Fibroblast of skin of right quadriceps (primary cell): ENCODE measurements around the gene MAP3K14.
A peak's percentile ranks its signal among the peaks of the same experiment; 100 is the strongest.
"Not testable (repeated sequence)": the region's sequence is repeated elsewhere in the genome, so short reads cannot be mapped to it uniquely, and the experiment has no call there.

ENCODE experiments used
- DNase-seq: peaks from one replicate; pipeline ENCODE4 v3.0.0-alpha.2; 2013

Gene MAP3K14

GRCh38 chr17:45253237-45253636, 63.6 kb downstream of the MAP3K14 start:
- DNase-seq = not testable (repeated sequence)

- DNase-seq = no peak
Observed at GRCh38 chr17:45251931-45252330, 64.9 kb downstream of the MAP3K14 start.

DNA sequence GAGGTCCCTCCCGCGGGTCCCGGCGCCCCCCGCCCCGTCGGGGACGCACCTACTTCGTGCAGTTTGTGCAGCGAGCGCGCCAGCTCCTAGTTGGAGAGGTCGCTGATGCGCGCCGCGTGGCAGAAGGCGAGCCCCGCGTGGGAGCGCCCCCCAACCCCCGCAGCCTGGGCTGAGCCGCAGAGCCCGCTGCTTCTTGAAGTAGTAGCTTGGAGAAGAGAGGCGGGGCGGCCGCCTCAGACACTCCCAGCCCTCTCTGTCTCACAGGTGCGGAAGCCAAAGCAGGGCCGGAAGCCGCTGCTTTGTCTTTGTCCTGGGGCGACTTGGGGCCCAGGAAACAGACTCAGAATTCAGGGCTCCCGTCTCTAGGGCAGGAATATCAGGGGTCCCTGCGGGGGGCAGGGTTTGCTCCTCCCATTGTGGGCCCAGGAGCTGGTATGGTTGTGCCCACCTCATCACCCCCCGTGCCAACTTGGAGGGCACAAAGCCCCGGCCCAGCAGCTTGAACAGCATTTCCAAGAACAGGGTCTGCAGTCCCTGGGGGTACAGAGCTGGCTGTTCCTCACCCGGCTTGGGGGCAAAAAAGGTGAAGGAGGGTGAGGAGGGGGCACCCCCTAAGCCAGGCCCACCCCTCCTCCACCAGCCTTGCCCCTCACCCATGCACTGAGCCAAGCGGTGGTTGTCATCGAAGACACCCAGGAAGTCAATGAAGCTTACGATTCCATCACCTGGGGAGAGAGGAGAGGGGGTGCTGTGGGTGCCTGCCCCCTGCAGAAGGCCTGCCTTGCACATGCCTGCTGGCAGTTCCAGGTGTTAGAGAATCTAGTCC, 68.5 kb downstream of the MAP3K14 start:
- DNase-seq = no peak

DNA sequence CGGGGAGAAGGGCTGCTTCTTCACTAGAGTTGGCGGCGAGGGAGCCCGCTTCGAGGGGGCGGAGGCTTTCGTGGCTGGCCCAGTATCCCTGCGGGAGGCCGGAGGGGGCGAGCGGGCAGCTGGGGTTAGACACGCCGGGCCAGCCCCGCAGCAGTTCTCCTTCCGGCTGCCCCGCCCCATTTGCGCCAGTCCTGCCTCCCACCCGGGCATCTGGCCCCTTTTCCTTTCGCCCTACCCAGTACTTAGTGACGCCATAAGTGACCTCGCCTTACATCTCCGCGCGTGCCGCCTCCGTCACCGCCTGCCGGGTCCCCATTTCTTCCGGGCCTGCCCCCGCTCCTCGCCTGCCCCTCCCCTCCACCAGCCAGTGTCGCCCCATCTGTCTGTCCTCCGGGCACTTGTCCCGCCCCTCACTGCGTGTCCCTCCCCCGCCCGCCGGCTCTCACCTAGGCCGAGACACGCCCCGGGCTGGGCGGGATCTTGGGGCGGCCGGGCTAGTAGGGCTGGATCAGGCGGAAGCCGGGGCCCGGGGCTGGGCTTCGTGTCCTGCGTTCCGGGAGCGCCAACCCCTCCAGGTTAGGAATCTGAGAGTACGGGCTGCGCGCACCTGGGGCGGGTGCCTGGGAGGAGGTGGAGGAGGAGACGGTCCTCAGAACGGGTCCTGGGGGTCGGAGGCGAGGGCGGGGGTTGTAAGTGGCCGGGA, 69.2 kb downstream of the MAP3K14 start:
- DNase-seq = peak; percentile 44

DNA sequence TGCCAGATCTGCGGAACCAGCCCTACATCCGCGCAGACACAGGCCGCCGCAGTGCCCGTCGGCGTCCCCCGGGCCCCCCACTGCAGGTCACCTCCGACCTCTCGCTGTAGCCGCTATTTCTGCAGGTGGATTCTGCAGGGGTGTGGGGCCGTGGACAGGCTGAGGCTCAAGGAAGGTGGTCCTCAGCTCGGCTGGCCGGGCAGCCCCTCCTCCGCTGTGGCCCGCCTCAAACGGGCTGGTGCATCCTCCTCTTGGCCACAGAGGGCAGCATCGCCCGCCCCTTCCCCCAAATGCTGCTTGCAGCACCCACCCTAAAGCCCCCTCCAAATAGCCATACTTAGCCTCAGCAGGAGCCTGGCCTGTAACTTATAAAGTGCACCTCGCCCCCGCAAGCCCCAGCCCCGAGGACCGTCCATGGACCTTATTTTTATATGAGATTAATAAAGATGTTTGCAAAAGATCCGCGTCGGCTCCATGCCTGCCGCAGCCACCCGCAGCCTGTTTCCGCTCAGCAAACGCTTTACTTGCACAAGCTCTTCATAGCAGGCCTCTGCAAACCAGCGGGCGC, 69.9 kb downstream of the MAP3K14 start:
- DNase-seq = no peak

- no peak for DNase-seq
Observed at GRCh38 chr17:45246338-45246737, 70.5 kb downstream of the MAP3K14 start.

- DNase-seq = no peak
Observed at GRCh38 chr17:45244725-45245656, 71.8 kb downstream of the MAP3K14 start.

DNA sequence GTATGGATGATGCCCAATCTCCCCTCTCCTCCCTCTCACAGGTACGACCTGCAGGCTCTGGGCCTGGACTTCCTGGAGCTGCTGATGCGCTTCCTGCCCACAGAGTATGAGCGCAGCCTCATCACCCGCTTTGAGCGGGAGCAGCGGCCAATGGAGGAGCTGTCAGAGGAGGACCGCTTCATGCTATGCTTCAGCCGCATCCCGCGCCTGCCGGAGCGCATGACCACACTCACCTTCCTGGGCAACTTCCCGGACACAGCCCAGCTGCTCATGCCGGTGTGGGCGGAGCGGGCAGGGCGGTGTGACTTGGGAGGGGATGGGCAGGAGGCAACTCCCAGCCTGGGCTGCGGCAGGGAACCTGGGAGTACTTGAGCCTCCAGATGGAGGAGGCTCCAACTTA, 73.1 kb downstream of the MAP3K14 start:
- DNase-seq = no peak

DNA sequence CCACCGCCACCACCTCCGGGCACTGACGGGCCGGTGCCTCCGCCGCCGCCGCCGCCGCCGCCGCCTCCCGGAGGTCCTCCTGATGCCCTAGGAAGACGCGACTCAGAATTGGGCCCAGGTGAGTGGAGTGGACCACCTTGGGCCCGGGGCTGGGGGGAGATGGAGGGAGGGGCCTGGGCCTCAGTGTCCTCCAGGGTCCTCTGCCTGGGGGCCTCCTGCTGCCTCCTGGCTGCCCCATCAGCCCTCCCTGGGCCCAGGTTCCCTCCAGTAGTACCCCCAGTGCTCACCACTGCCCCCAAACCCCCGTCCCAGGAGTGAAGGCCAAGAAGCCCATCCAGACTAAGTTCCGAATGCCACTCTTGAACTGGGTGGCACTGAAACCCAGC, 74.8 kb downstream of the MAP3K14 start:
- DNase-seq = no peak

- DNase-seq = no peak
Observed at GRCh38 chr17:45241328-45242028, 75.3 kb downstream of the MAP3K14 start.

- no peak for DNase-seq
Observed at GRCh38 chr17:45240905-45241327, 75.9 kb downstream of the MAP3K14 start.

- no peak for DNase-seq
Observed at GRCh38 chr17:45238155-45238774, 78.6 kb downstream of the MAP3K14 start.

DNA sequence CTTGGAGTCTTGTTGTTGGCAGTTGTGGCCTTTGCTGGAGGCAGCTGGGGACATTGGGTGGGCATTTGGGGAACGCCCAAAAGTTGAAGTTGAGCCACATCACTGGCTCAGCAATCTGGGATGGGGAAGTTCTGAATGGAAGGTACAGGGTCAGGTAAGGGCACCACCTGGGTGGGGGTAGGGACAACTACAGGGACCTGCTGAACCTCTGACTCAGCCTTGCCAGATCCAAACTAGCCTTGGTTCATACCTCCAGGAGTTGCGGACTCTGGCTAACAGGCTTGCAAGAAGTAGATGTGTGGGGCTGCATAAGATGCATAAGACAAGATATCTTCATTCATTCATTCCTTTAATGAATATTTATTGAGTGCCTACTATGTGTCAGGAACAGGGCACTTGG, 79.1 kb downstream of the MAP3K14 start:
- no peak for DNase-seq

DNA sequence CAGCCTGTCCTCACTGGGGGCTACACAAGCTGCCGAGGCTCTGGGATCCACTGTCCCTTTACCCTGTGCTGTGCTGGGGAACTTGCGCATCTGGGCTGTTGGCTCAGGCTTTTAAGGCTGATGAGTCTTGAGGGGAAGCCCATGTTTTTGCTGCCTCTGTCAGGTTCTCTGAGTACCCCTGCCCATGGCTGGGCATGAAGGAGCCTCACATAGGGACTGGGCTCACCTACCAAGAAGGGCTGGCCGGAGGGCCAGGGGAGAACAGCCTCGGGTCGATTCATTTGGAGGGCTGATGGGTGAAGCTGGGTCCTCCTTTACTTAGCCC, 80.6 kb downstream of the MAP3K14 start:
- no peak for DNase-seq

- DNase-seq = peak; percentile 64
Observed at GRCh38 chr17:45235416-45236281, 81.2 kb downstream of the MAP3K14 start.

- no peak for DNase-seq
Observed at GRCh38 chr17:45234641-45235415, 82.0 kb downstream of the MAP3K14 start.

DNA sequence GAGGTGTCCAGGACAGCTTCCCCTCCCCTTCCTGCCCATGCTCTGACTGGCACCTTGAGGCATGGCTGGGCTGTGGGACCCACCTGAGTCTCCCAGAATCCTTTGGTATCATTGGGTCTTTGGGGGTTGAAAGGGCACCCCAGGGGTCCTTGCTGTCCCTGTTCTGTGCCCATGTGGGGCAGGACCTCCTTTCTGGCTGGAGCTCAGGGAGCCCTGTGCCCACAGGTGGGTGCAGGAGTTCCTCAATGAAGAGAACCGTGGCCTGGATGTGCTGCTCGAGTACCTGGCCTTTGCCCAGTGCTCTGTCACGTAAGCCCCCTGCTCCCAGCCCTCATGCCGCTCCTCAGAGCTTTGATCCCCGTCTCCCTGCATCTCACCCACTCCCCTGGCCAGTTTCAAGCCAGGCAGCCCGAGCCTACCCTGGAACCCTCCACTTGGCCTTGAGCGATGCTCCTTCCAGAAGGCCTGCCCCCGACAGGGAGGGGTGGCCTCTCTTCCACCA, 83.3 kb downstream of the MAP3K14 start:
- no peak for DNase-seq

DNA sequence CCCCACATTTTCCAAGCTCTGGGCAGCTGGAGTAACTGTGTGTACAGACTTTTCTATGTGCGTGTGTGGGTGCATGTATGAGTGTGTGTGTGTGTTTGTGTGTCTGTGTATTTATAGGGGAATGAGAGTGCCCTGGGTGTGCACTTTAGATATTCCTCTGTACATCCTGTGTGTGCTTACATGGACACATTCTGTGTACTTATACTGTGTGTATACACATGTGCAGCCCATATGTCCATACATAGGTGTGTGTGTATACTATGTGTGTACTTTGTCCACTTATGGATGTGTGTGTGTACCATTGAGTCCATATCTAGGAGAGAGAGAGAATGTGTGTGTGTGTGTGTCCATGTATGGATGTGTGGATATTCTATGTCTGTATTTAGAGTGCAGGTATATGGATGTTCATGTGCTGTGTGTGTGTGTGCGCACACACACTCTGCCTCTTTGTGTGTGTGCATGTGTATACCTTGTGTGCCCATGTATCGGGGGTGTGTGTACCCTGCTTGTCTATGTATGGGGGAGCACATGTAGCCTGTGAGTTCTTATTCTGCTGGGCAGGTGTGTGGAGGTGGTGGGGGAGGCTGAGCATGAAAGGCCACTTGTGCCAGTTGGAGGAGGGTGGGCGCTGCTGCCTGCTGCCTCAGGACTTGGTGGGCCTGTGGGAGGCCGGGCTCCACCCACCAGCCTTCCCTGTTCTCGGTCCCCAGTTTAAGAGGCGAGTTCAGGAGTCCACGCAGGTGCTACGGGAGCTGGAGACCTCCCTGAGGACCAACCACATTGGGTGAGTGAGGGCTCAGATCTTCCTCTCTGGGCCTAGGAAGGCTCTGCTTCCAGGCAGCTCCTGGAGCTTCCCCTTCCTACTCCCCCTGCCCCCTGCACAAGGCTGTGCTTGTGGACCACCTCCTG, 84.1 kb downstream of the MAP3K14 start:
- no peak for DNase-seq
